ENCODE results near the gene TMEM178B. TPM values are rescaled to one million over a fixed set of nuclear protein-coding genes. Genes with fewer than 3 reads are reported as not detected.

The TMEM178B gene
- total and polyA plus RNA-seq, 2 of the 4 experiments (the other 2 are of a cell fraction): under 0.01 to 0.05 TPM

- no peak overlapping the region for H4K5ac ChIP-seq (ENCODE audit: low read depth, low read length)
- ChIA-PET CTCF (no interaction called here), POLR2A (ENCODE audit: unreplicated experiment) (no interaction called here)
- TF ChIP-seq CEBPB (IDR thresholded peaks at IDR 0.05; ENCODE audit: low read depth, low read length) (no peak), SMC3 (IDR thresholded peaks at IDR 0.05; ENCODE audit: low read depth, low read length) (no peak), RFX5 (IDR thresholded peaks at IDR 0.05; ENCODE audit: low read depth, low read length) (no peak), NFE2L2 (IDR thresholded peaks at IDR 0.05; ENCODE audit: low read depth, low read length) (no peak), MAZ (IDR thresholded peaks at IDR 0.05; ENCODE audit: borderline replicate concordance, low read depth, low read length) (no peak), FOS (IDR thresholded peaks at IDR 0.05; ENCODE audit: low read depth, low read length) (no peak), MXI1 (IDR thresholded peaks at IDR 0.05; ENCODE audit: borderline replicate concordance, low read depth, low read length) (no peak), RAD21 (IDR thresholded peaks at IDR 0.05; ENCODE audit: low read length) (no peak), CHD1 (IDR thresholded peaks at IDR 0.05; ENCODE audit: low read depth, low read length) (no peak), CTCF (conservative IDR thresholded peaks at IDR 0.05; ENCODE audit: low read depth, low read length) (no peak), USF2 (IDR thresholded peaks at IDR 0.05; ENCODE audit: low read depth, low read length) (no peak), ELK1 (IDR thresholded peaks at IDR 0.05; ENCODE audit: borderline replicate concordance, low read depth, low read length) (no peak), RCOR1 (IDR thresholded peaks at IDR 0.05; ENCODE audit: insufficient replicate concordance, low read length) (no peak), MAFK (IDR thresholded peaks at IDR 0.05; ENCODE audit: low read depth, low read length) (no peak), BHLHE40 (IDR thresholded peaks at IDR 0.05; ENCODE audit: low read depth, low read length) (no peak), POLR2A (IDR thresholded peaks at IDR 0.05; ENCODE audit: low read depth, low read length) (no peak)
- H3K79me1 ChIP-seq (ENCODE audit: low read depth in 1 of 2, low read length in 2 of 2): no peaks in the 10 kb centered on the region
- no peaks in the 10 kb centered on the region for H3K9me1 ChIP-seq (ENCODE audit: insufficient read depth, low read length)
- H3K23ac ChIP-seq (ENCODE audit: low read depth, low read length): no peak overlapping the region
- no peak overlapping the region for H3K4me2 ChIP-seq (ENCODE audit: low read depth, low read length)
- H2BK120ac ChIP-seq (ENCODE audit: low read depth, low read length): no peak overlapping the region
- ATAC-seq (ENCODE audit: low read depth) (no peak), DNase-seq (no peak)
- H3K4me3 ChIP-seq (ENCODE audit: insufficient read depth, low read depth, low read length): no peak overlapping the region
- no peak overlapping the region for H4K91ac ChIP-seq (ENCODE audit: insufficient read depth, low read depth, low read length)
- no peaks in the 10 kb centered on the region for H3K4me1 ChIP-seq (ENCODE audit: control insufficient read depth, insufficient read depth, low read length)
- H3K4ac ChIP-seq (ENCODE audit: low read depth, low read length): no peak overlapping the region
- H3K18ac ChIP-seq (ENCODE audit: low read depth, low read length): no peak overlapping the region
- BruUV-seq (replicated peaks): no TSS peak
- no peak overlapping the region for H2BK5ac ChIP-seq (ENCODE audit: low read depth, low read length, poor library complexity, severe bottlenecking)
- no peaks in the 10 kb centered on the region for H3K27me3 ChIP-seq (ENCODE audit: control insufficient read depth, insufficient read depth, low read length)
- H3K9me3 ChIP-seq (ENCODE audit: control insufficient read depth, insufficient read depth, low read length): peaks cover 6% of the 10 kb centered on the region; the same call in 1 of the 2 replicates
- no peak overlapping the region for H2BK20ac ChIP-seq (ENCODE audit: low read depth, low read length)
- intact Hi-C loops (cut with micrococcal nuclease) (no loop called here), dilution Hi-C loops (cut with HindIII; ENCODE audit: low sequenced_read_pairs, unreplicated experiment) (no loop called here), in situ Hi-C loops (cut with MboI; ENCODE audit: low sequenced_read_pairs) (no loop called here)
- H4K20me1 ChIP-seq (ENCODE audit: insufficient read depth, low read length): no peaks in the 10 kb centered on the region
- H3K9ac ChIP-seq (ENCODE audit: low read depth, low read length): no peak overlapping the region
- no peak overlapping the region for H2AK9ac ChIP-seq (replicated peaks; ENCODE audit: low read depth, low read length, poor library complexity)
- no peak overlapping the region for H4K8ac ChIP-seq (ENCODE audit: low read depth in 2 of 2, low read length in 2 of 2)
- 57% methylated on average over 1 of the region's 6 CpGs; no CpG with 5 or more reads in 1 of the 2 experiments for WGBS, 2 experiments (ENCODE audit: extremely low coverage in 2 of 2, insufficient read length in 1 of 2)
- no peak overlapping the region for H3K14ac ChIP-seq (replicated peaks; ENCODE audit: low read depth, low read length)
- H2AFZ ChIP-seq (replicated peaks; ENCODE audit: low read length, poor library complexity): no peak overlapping the region
- no peak overlapping the region for H2AK5ac ChIP-seq (ENCODE audit: low read depth, low read length)
- no peaks in the 10 kb centered on the region for H3K36me3 ChIP-seq (ENCODE audit: control insufficient read depth, insufficient read depth, low read length)
- H2BK15ac ChIP-seq (ENCODE audit: low read depth, low read length): no peak overlapping the region
- H3K27ac ChIP-seq (ENCODE audit: insufficient read depth, low read length): no peak overlapping the region
- no peak overlapping the region for H3K56ac ChIP-seq (ENCODE audit: extremely low read depth, insufficient read depth, low read length)
Measured at GRCh38 chr7:141461924-141462323, 388.1 kb downstream of the TMEM178B start.

Data from IMR-90 (cell line).